H1 (cell line): Measurements from ENCODE around the gene SELENOK.
"Not testable (repeated sequence)": the region's sequence is repeated elsewhere in the genome, so short reads cannot be mapped to it uniquely, and the experiment has no call there.

ENCODE experiments used
- CTCF ChIP-seq, 3 experiments: IDR thresholded peaks; 1 replicate in 2 of 3; 2 replicates in 1 of 3; pipeline versions ENCODE4 v1.5.1 to v1.6.1; 2011; ENCODE audit warnings: low read length in 3 of 3, mild to moderate bottlenecking in 3 of 3, inconsistent platforms in 2 of 3, low read depth in 1 of 3, moderate library complexity in 1 of 3; ENCODE audit not compliant: insufficient read depth in 1 of 3; ENCODE audit errors: control extremely low read depth in 1 of 3
- MAFK ChIP-seq: IDR thresholded peaks from 2 replicates; pipeline ENCODE4 v1.6.1; 2012; ENCODE audit warnings: low read depth, mild to moderate bottlenecking, improper control_type of control experiment, low read length
- MAX ChIP-seq: IDR thresholded peaks from 2 replicates; pipeline ENCODE4 v1.6.1; 2012; ENCODE audit warnings: inconsistent platforms
- POLR2A ChIP-seq, 2 experiments: IDR thresholded peaks; 1 replicate in 1 of 2; 2 replicates in 1 of 2; pipeline ENCODE4 v1.6.1; 2011; ENCODE audit warnings: low read depth in 2 of 2, low read length in 2 of 2, mild to moderate bottlenecking in 2 of 2; ENCODE audit errors: control extremely low read depth in 1 of 2
- RAD21 ChIP-seq, 2 experiments: IDR thresholded peaks in 1 of 2; conservative IDR thresholded peaks in 1 of 2; 2 replicates each; pipeline ENCODE4 v1.6.1; 2011; ENCODE audit warnings: low read depth in 2 of 2, low read length in 2 of 2, improper control_type of control experiment in 1 of 2, inconsistent platforms in 1 of 2, mild to moderate bottlenecking in 1 of 2, moderate library complexity in 1 of 2
- RNF2 ChIP-seq: fragments of 200-900, 300-1000 bp; sonication (generic); IDR thresholded peaks from 2 replicates; pipeline ENCODE4 v1.7.1; 2016; ENCODE audit warnings: borderline replicate concordance, low read depth, mild to moderate bottlenecking, antibody characterized with exemption, low read length; ENCODE audit not compliant: poor library complexity, severe bottlenecking; ENCODE audit errors: missing control alignments
- SRF ChIP-seq: IDR thresholded peaks from 2 replicates; pipeline ENCODE4 v1.6.1; 2011; ENCODE audit warnings: mild to moderate bottlenecking, low read depth, low read length, moderate library complexity
- USF2 ChIP-seq: IDR thresholded peaks from 2 replicates; pipeline ENCODE4 v1.6.1; 2011; ENCODE audit warnings: low read length, improper control_type of control experiment
- ZNF274 ChIP-seq: IDR thresholded peaks from 2 replicates; pipeline ENCODE4 v1.7.0; 2012; ENCODE audit warnings: low read length, borderline replicate concordance; ENCODE audit errors: extremely low read depth

DNA sequence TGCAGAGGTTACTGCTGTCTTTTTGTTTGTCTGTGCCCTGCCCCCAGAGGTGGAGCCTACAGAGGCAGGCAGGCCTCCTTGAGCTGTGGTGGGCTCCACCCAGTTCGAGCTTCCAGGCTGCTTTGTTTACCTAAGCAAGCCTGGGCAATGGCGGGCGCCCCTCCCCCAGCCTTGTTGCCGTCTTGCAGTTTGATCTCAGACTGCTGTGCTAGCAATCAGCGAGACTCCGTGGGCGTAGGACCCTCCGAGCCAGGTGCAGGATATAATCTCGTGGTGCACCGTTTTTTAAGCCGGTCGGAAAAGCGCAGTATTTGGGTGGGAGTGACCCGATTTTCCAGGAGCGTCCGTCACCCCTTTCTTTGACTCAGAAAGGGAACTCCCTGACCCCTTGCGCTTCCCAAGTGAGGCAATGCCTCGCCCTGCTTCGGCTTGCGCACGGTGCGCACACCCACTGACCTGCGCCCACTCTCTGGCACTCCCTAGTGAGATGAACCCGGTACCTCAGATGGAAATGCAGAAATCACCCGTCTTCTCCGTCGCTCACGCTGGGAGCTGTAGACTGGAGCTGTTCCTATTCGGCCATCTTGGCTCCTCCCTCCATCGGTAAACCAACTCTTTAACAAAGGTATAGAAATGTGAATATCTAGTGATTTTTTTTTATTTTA, 35.7 kb upstream of the SELENOK start:
- not testable (repeated sequence) for TF ChIP-seq MAFK; CTCF (IDR thresholded peaks at IDR 0.05; ENCODE audit: control extremely low read depth in 1 of 3, insufficient read depth in 1 of 3, low read depth in 1 of 3, low read length in 3 of 3); SRF; RNF2; RAD21 (IDR thresholded peaks at IDR 0.05 in 1 of 2, conservative IDR thresholded peaks at IDR 0.05 in 1 of 2; ENCODE audit: low read depth in 2 of 2, low read length in 2 of 2); POLR2A (IDR thresholded peaks at IDR 0.05; ENCODE audit: control extremely low read depth in 1 of 2, low read depth in 2 of 2, low read length in 2 of 2); USF2; MAX; ZNF274
